Esophagus (tissue), 2 donors: ENCODE measurements around the gene HSPBAP1. TPM values are rescaled to one million over a fixed set of nuclear protein-coding genes. Genes with fewer than 3 reads are reported as not detected.
A peak's percentile ranks its signal among the peaks of the same experiment; 100 is the strongest.

Experiments used
- H3K27ac ChIP-seq, 2 donors: one replicate each; pipeline ENCODE4 v1.5.1; 2013; ENCODE audit warnings: low read depth in 2 of 2, mild to moderate bottlenecking in 2 of 2, inconsistent platforms in 1 of 2, low read length in 1 of 2, moderate library complexity in 1 of 2
- H3K27me3 ChIP-seq, 2 donors: one replicate each; pipeline ENCODE4 v1.6.1; 2013; ENCODE audit warnings: low read length in 2 of 2, control low read depth in 1 of 2, mild to moderate bottlenecking in 1 of 2; ENCODE audit not compliant: insufficient read depth in 2 of 2, control insufficient read depth in 1 of 2
- H3K36me3 ChIP-seq, 2 donors: one replicate each; pipeline ENCODE4 v1.6.1; 2013; ENCODE audit warnings: low read length in 1 of 2; ENCODE audit not compliant: control insufficient read depth in 2 of 2, insufficient read depth in 2 of 2
- H3K4me1 ChIP-seq, 2 donors: one replicate each; pipeline ENCODE4 v1.6.1; 2013; ENCODE audit warnings: low read length in 1 of 2; ENCODE audit not compliant: control insufficient read depth in 2 of 2, insufficient read depth in 2 of 2
- H3K4me3 ChIP-seq, 2 donors: one replicate each; pipeline ENCODE4 v1.5.1; 2013; ENCODE audit warnings: low read length in 2 of 2, mild to moderate bottlenecking in 2 of 2, low read depth in 1 of 2, moderate library complexity in 1 of 2
- H3K9me3 ChIP-seq, 2 donors: one replicate each; pipeline ENCODE4 v1.6.1; 2013; ENCODE audit warnings: mild to moderate bottlenecking in 2 of 2, low read depth in 1 of 2, low read length in 1 of 2, moderate library complexity in 1 of 2; ENCODE audit not compliant: control insufficient read depth in 2 of 2, insufficient read depth in 1 of 2
- WGBS, 2 donors: extraction: QIAGEN DNeasy Blood & Tissue Kit; methylation state at CpG; one replicate each; pipeline ENCODE4 v1.1.7; 2013; 5-methylcytosine and 5-hydroxymethylcytosine counted together
- polyA plus RNA-seq, 2 donors: library from polyadenylated mRNA; stranded (reverse); fragments of 200-250 nt; gene quantifications; one replicate each; pipeline ENCODE4 v1.2.3, GENCODE V29; 2013
- donor health status: healthy with polysubstance abuse.
- donor health status: Bipolar disorder and iron deficiency.

HSPBAP1 gene
- 1 to 10 TPM; 4.2 to 7.5 TPM for polyA plus RNA-seq

- H3K27ac ChIP-seq = peak within 1 kb of the TSS; percentile 88 to 98
- H3K4me1 ChIP-seq = peaks cover 3 to 4% of the 10 kb centered on the region in 2 donors
- 0% methylated on average over 45 to 46 of the region's 46 CpGs for WGBS, 2 donors
- no peaks in the 10 kb centered on the region for H3K27me3 ChIP-seq
- no peaks in the 10 kb centered on the region for H3K9me3 ChIP-seq
- no peaks in the 10 kb centered on the region for H3K36me3 ChIP-seq
- peak within 1 kb of the TSS; percentile 78 to 82 for H3K4me3 ChIP-seq
Observed at GRCh38 chr3:122793568-122794416, at the start of gene HSPBAP1. HSPBAP1 (minus strand) TSS chr3:122793831; CDS start chr3:122793680, 151 bp downstream.

DNA sequence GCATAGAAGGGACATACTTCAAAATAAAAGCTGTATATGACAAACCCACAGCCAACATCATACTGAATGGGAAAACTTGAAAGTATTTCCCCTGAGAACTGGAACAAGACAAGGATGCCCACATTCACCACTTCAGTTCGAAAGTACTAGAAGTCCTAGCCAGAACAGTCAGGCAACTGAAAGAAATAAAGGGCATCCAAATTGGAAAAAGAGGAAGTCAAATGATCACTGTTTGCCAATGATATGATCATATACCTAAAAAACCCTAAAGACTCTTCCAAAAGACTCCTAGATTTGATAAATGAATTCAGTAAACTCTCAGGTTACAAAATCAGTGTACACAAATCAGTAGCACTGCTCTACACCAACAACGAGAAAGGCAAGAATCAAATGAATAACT, 42.0 kb upstream of the HSPBAP1 start:
- Histone ChIP-seq H3K36me3 (no peaks in the 10 kb centered on the region), H3K27ac (no peak overlapping the region), H3K9me3 (no peaks in the 10 kb centered on the region), H3K4me3 (no peak overlapping the region), H3K27me3 (no peaks in the 10 kb centered on the region), H3K4me1 (no peaks in the 10 kb centered on the region)
- WGBS, 2 donors = 90 to 97% methylated on average over 2 of the region's 2 CpGs

DNA sequence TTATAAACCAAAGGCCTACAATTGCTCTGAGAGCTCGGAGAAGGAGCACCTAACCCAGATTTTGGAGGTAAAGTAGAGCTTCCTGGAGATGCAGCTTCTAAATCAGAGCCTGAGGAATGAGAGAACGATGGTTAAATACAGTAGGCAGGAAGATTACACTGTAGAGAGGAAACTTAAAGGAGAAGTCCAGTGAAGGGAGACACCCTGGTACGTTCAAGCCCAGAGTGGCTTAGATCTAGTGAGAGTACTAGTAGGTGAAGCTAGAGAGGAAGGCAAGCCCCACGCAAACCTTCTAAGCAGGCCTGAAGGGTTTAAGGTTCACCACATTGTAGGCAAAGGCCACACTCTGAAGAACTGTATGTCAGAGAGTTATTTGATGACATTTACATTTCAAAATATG, 34.6 kb upstream of the HSPBAP1 start:
- Histone ChIP-seq H3K9me3 (no peaks in the 10 kb centered on the region), H3K27ac (no peak overlapping the region), H3K4me3 (no peak overlapping the region), H3K36me3 (peaks cover 0 to 3% of the 10 kb centered on the region in 2 donors), H3K4me1 (no peaks in the 10 kb centered on the region), H3K27me3 (no peaks in the 10 kb centered on the region)
- WGBS, 2 donors = 90 to 92% methylated on average over 4 of the region's 4 CpGs

- no peaks in the 10 kb centered on the region for H3K4me1 ChIP-seq
- 94 to 100% methylated on average over 1 of the region's 1 CpG for WGBS, 2 donors
- no peak overlapping the region for H3K27ac ChIP-seq
- H3K4me3 ChIP-seq = no peak overlapping the region
- H3K9me3 ChIP-seq = no peaks in the 10 kb centered on the region
- no peaks in the 10 kb centered on the region for H3K27me3 ChIP-seq
- peaks cover 0 to 5% of the 10 kb centered on the region in 2 donors for H3K36me3 ChIP-seq
Observed at GRCh38 chr3:122826278-122826677, 32.6 kb upstream of the HSPBAP1 start.

GRCh38 chr3:122825460-122825859, 31.8 kb upstream of the HSPBAP1 start:
- H3K4me1 ChIP-seq = no peaks in the 10 kb centered on the region
- H3K27ac ChIP-seq = no peak overlapping the region
- no peaks in the 10 kb centered on the region for H3K9me3 ChIP-seq
- WGBS, 2 donors = 80 to 85% methylated on average over 4 of the region's 4 CpGs
- no peak overlapping the region for H3K4me3 ChIP-seq
- H3K36me3 ChIP-seq = peaks cover 0 to 6% of the 10 kb centered on the region in 2 donors
- no peaks in the 10 kb centered on the region for H3K27me3 ChIP-seq

- no peak overlapping the region for H3K4me3 ChIP-seq
- no peaks in the 10 kb centered on the region for H3K4me1 ChIP-seq
- H3K9me3 ChIP-seq = no peaks in the 10 kb centered on the region
- H3K27ac ChIP-seq = no peak overlapping the region
- H3K36me3 ChIP-seq = peaks cover 0 to 6% of the 10 kb centered on the region in 2 donors
- 90 to 91% methylated on average over 7 of the region's 7 CpGs for WGBS, 2 donors
- H3K27me3 ChIP-seq = no peaks in the 10 kb centered on the region
Observed at GRCh38 chr3:122824465-122825381, 31.1 kb upstream of the HSPBAP1 start.

GRCh38 chr3:122816587-122816986, 23.0 kb upstream of the HSPBAP1 start:
- H3K27me3 ChIP-seq = no peaks in the 10 kb centered on the region
- no peak overlapping the region for H3K4me3 ChIP-seq
- 94% methylated on average over 2 of the region's 2 CpGs for WGBS, 2 donors
- H3K36me3 ChIP-seq = peaks cover 0 to 3% of the 10 kb centered on the region in 2 donors
- no peak overlapping the region for H3K27ac ChIP-seq
- H3K4me1 ChIP-seq = no peaks in the 10 kb centered on the region
- H3K9me3 ChIP-seq = no peaks in the 10 kb centered on the region

GRCh38 chr3:122810734-122811133, 17.1 kb upstream of the HSPBAP1 start:
- Histone ChIP-seq H3K9me3 (no peaks in the 10 kb centered on the region), H3K27me3 (no peaks in the 10 kb centered on the region), H3K4me3 (no peak overlapping the region), H3K4me1 (no peaks in the 10 kb centered on the region), H3K36me3 (no peaks in the 10 kb centered on the region), H3K27ac (no peak overlapping the region)

- no peaks in the 10 kb centered on the region for H3K36me3 ChIP-seq
- H3K27me3 ChIP-seq = no peaks in the 10 kb centered on the region
- peaks cover 0 to 6% of the 10 kb centered on the region in 2 donors for H3K4me1 ChIP-seq
- H3K27ac ChIP-seq = no peak overlapping the region
- H3K4me3 ChIP-seq = no peak overlapping the region
- WGBS, 2 donors = 85 to 88% methylated on average over 2 of the region's 2 CpGs
- no peaks in the 10 kb centered on the region for H3K9me3 ChIP-seq
Observed at GRCh38 chr3:122803977-122804376, 10.3 kb upstream of the HSPBAP1 start.
